GM21515 (cell line): ENCODE data around the gene PABPN1L.

Experiments used
- ATAC-seq: cut with Tn5 transposase; IDR thresholded peaks from one replicate; pipeline ENCODE4 v1.9.1; 2021; ENCODE audit not compliant: unreplicated experiment

The PABPN1L gene

GRCh38 chr16:88866151-88866920, at the start of gene PABPN1L:
PABPN1L (minus strand) TSS chr16:88866660; CDS start chr16:88866606, 54 bp downstream.
- no peak for ATAC-seq

- no peak for ATAC-seq
These were observed 49.3 kb upstream of the PABPN1L start for GRCh38 chr16:88915639-88916327.

- ATAC-seq, result no peak
These were observed 48.4 kb upstream of the PABPN1L start for GRCh38 chr16:88914750-88915368.

GRCh38 chr16:88913870-88914269, 47.4 kb upstream of the PABPN1L start:
- ATAC-seq, result no peak

- no peak for ATAC-seq
These were observed 46.6 kb upstream of the PABPN1L start for GRCh38 chr16:88913001-88913612.

GRCh38 chr16:88912556-88912955, 46.1 kb upstream of the PABPN1L start:
- ATAC-seq, result no peak

- ATAC-seq, result no peak
These were observed 45.5 kb upstream of the PABPN1L start for GRCh38 chr16:88911946-88912310.

- no peak for ATAC-seq
These were observed 44.9 kb upstream of the PABPN1L start for GRCh38 chr16:88911136-88911945.

GRCh38 chr16:88910284-88911135, 44.0 kb upstream of the PABPN1L start:
- ATAC-seq, result no peak

- no peak for ATAC-seq
These were observed 43.2 kb upstream of the PABPN1L start for GRCh38 chr16:88909431-88910210.

- no peak for ATAC-seq
These were observed 41.8 kb upstream of the PABPN1L start for GRCh38 chr16:88908307-88908706.

- no peak for ATAC-seq
These were observed 41.3 kb upstream of the PABPN1L start for GRCh38 chr16:88907768-88908167.

- ATAC-seq, result no peak
These were observed 40.2 kb upstream of the PABPN1L start for GRCh38 chr16:88906535-88907105.

GRCh38 chr16:88906020-88906419, 39.6 kb upstream of the PABPN1L start:
- no peak for ATAC-seq

GRCh38 chr16:88905563-88905962, 39.1 kb upstream of the PABPN1L start:
- ATAC-seq, result no peak

GRCh38 chr16:88904676-88905365, 38.4 kb upstream of the PABPN1L start:
- ATAC-seq, result no peak

- no peak for ATAC-seq
These were observed 36.8 kb upstream of the PABPN1L start for GRCh38 chr16:88903267-88903666.

GRCh38 chr16:88902744-88903143, 36.3 kb upstream of the PABPN1L start:
- no peak for ATAC-seq
